Activated CD4-positive, alpha-beta T cell treated with anti-CD3 and anti-CD28 coated beads, Interleukin-2, Interleukin-4, amounts not matched to agents 100 ng/mL and 50 ng/mL, durations not matched to agents 16 hours and 8 hours (primary cell): Measurements from ENCODE around the gene NUS1.
"Not testable (repeated sequence)": the region's sequence is repeated elsewhere in the genome, so short reads cannot be mapped to it uniquely, and the experiment has no call there.

ENCODE experiments used
- DNase-seq: peaks from one replicate; pipeline ENCODE4 v3.0.0-alpha.2; 2020; ENCODE audit warnings: low spot score

The NUS1 gene

DNA sequence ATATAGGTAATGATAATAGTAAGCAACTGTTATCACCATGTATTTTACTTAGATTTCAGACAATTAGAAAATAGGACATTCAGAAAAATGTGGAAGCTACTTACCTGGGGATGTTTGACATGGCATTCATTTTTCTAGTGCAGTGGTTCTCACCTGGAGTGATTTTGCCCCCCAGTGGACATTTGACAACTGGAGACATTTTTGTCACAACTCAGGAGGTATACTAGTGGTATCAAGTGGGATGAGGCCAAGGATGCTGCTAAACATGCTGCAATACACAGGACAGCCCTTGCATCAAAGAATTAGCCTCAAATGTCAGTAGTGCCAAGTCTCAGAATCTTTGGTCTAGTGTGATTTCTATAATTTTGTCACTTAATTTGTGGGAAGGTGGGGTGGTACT, 36.1 kb downstream of the NUS1 start:
- DNase-seq = no peak

DNA sequence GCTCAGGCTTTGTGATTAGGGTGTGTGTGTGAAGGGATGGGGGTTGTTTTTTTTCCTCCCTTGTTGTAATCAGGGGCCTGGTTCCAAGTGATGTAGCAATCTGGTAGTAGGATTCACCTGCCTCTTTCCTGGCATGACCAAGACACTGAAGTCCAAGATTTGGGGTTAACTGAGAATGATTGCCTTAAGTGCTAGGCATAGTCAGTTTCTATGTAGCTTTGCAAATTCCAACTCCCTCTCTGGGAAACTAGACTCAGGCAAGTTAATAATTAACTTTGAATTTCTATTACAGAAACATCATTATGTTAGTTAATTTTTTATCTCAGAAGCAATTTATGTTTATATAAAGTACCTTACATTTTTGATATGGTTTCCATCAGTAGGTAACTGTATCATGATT, 43.6 kb downstream of the NUS1 start:
- DNase-seq = no peak

DNA sequence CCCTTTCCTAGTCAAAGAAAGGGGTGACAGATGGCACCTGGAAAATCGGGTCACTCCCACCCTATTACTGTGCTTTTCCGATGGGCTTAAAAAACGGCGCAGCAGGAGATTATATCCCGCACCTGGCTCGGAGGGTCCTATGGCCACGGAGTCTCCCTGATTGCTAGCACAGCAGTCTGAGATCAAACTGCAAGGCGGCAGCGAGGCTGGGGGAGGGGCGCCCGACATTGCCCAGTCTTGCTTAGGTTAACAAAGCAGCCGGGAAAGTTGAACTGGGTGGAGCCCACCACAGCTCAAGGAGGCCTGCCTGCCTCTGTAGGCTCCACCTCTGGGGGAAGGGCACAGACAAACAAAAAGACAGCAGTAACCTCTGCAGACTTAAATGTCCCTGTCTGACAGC, 46.3 kb downstream of the NUS1 start:
- DNase-seq = not testable (repeated sequence)

DNA sequence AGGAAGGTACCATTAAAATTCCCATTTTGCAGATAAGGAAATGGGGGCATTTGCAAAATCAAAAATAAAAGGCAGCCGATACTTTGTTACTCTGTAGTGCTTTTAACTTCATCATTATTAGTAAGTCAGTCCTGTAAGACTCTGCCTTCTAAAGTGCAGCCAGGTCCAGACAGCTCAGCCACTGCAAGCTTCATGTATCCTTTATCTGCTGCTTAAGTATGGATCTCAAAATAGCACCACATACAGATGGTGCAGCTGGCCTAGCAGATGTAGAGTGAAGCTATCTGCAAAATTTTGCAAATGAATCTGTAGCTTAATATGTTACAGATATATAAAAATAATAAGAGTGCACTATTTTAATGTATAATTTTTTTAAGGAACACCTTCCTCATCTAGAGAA, 53.4 kb downstream of the NUS1 start:
- DNase-seq = no peak

DNA sequence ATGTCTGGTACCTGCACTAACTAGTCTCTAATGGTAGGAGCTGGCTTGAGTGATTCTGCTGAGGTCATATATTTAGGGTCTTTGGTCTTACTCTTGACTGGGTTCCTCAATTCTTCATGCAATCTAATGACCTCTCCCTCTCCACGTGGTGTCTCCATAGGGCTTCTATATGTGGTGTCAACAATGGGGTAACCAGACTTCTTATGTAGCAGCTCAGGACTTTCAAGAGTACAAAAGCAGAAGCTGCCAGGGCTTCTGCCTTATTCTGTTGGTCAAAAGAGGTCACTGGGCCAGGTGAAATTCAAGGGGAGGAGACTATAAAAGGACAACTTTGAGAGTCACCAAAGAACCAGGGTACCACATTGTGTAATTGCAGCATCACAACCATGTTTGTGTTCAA, 54.3 kb downstream of the NUS1 start:
- no peak for DNase-seq

DNA sequence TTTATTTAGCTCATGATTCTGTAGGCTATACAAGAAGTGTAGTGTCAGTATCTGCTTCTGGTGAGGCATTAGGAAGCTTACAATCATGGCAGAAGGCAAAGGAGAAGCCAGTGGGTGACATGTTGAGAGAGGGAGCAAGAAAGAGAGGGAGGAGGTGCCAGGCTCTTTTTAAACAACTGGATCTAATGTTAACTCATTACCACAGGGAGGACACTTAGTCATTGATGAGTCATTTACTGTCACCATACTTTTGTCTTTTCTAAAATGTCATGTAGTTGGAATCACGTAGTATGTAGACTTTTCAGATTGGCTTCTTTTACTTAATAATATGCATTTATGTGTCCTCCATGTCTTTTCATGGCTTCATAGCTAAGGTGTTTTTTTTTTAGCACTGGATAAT, 58.1 kb downstream of the NUS1 start:
- no peak for DNase-seq

DNA sequence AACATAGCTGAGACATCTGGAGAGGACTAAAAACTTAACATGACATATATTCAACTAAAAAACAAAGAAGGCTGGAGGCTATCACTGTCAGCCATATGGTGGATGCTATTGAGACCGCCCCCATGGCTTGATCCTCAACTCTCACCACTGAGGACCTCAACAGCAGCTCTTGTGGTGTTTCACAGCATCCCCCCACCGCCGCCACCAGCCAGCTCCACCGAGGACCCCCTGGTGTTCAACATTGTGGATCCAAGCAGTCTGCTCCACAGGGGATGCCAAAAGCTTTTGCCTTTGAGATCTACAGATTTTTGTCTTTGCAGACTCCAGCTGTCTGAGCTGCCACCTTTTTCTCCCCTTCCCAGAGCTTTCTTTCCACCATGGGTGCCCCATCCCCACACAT, 64.6 kb downstream of the NUS1 start:
- DNase-seq = no peak

DNA sequence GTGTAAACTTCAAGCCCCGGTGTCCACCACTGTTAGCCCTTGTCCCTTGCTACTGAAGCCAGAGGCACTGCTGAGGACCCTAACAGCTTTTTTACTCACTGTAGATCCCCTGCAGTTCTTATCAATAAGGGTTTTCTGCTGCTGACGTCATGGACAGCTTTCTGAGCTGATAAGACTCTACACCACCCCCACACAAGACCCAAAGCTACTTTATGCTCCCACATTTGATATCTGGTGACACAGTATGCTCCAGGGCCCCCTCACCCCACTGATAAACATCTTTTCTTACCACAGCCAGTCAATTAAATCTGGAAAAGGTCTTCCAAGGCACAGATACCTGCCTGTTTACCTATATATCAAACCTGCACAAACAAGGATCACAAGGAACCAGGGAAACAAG, 65.3 kb downstream of the NUS1 start:
- no peak for DNase-seq

DNA sequence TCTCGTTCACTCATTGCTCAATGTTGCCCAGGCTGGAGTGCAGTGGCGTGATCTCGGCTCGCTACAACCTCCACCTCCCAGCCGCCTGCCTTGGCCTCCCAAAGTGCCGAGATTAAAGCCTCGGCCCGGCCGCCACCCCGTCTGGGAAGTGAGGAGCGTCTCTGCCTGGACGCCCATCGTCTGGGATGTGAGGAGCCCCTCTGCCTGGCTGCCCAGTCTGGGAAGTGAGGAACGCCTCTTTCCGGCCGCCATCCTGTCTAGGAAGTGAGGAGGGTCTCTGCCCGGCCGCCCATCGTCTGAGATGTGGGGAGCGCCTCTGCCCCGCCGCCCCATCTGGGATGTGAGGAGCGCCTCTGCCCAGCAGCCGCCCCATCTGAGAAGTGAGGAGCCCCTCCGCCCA, 75.4 kb downstream of the NUS1 start:
- not testable (repeated sequence) for DNase-seq
